ENCODE results near the gene CHDH. TPM values are rescaled to one million over a fixed set of nuclear protein-coding genes. Genes with fewer than 3 reads are reported as not detected.

CHDH gene
- polyA plus RNA-seq, 3 donors, result not detected

DNA sequence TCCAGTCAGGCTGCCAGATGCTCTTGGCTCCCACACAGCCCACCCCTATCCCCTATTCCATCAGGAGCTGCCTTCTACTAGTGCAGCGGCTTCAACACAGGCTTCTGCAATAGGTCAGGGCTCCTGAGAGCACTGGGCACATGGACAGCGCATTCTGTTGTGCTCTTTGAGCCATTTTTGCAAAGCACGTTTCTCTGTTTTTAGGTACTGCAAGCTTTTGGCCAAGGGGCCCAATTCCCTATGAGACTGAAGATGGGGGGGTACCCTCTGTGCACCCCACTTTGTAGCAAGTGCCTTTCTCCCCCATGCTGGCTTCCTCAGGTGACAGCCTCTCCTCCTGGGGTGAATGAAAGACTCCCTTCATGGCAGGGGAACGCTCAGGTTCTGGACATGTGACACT, 31.2 kb downstream of the CHDH start:
- Mint-ChIP-seq H3K9me3 (peaks cover 0 to 1% (median 0%) of the 10 kb centered on the region in 7 donors), H3K4me1 (no peaks in the 10 kb centered on the region), H3K36me3 (no peaks in the 10 kb centered on the region), H3K4me3 (no peak overlapping the region), H3K27ac (no peak overlapping the region), H3K27me3 (ENCODE audit: low read depth in 3 of 3) (peaks cover 8 to 21% (median 16%) of the 10 kb centered on the region in 3 donors)
- H3K27ac ChIP-seq (ENCODE audit: low read depth in 1 of 2, low read length in 2 of 2), result no peak overlapping the region
- no peaks in the 10 kb centered on the region for H3K36me3 ChIP-seq (replicated peaks in 1 of 2; ENCODE audit: control insufficient read depth in 1 of 2, insufficient read depth in 2 of 2, low read length in 2 of 2)
- no peaks in the 10 kb centered on the region for H3K4me1 ChIP-seq (ENCODE audit: control insufficient read depth in 1 of 2, insufficient read depth in 2 of 2, low read length in 2 of 2)
- H3K27me3 ChIP-seq (ENCODE audit: control insufficient read depth in 2 of 2, insufficient read depth in 2 of 2, low read length in 2 of 2), result peaks cover 0 to 8% of the 10 kb centered on the region in 2 donors
- TF ChIP-seq, protein P1, sequence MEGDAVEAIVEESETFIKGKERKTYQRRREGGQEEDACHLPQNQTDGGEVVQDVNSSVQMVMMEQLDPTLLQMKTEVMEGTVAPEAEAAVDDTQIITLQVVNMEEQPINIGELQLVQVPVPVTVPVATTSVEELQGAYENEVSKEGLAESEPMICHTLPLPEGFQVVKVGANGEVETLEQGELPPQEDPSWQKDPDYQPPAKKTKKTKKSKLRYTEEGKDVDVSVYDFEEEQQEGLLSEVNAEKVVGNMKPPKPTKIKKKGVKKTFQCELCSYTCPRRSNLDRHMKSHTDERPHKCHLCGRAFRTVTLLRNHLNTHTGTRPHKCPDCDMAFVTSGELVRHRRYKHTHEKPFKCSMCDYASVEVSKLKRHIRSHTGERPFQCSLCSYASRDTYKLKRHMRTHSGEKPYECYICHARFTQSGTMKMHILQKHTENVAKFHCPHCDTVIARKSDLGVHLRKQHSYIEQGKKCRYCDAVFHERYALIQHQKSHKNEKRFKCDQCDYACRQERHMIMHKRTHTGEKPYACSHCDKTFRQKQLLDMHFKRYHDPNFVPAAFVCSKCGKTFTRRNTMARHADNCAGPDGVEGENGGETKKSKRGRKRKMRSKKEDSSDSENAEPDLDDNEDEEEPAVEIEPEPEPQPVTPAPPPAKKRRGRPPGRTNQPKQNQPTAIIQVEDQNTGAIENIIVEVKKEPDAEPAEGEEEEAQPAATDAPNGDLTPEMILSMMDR (IDR thresholded peaks at IDR 0.05), result no peak
- no peaks in the 10 kb centered on the region for H4K20me1 ChIP-seq (ENCODE audit: insufficient read depth, low read length)
- H3K79me2 ChIP-seq (ENCODE audit: insufficient read depth, low read length), result no peaks in the 10 kb centered on the region
- WGBS (ENCODE audit: insufficient coverage), result no CpG with 5 or more reads among the region's 4 CpGs
- no peak overlapping the region for H3K9ac ChIP-seq (ENCODE audit: insufficient read depth, low read length, poor library complexity, severe bottlenecking)
- H3K4me3 ChIP-seq (replicated peaks in 1 of 3; ENCODE audit: low read depth in 2 of 3, low read length in 3 of 3), result no peak overlapping the region
- H3K9me3 ChIP-seq (replicated peaks in 1 of 2; ENCODE audit: control insufficient read depth in 1 of 2, insufficient read depth in 1 of 2, low read length in 2 of 2), result no peaks in the 10 kb centered on the region
- no peak overlapping the region for H2AFZ ChIP-seq (ENCODE audit: insufficient read depth, low read depth, low read length, poor library complexity, severe bottlenecking)
- intact Hi-C loops (cut with micrococcal nuclease), result no loop called here
- no peak for DNase-seq
- no peak overlapping the region for H3K4me2 ChIP-seq (replicated peaks; ENCODE audit: extremely low read depth, low read length, poor library complexity, severe bottlenecking)

- H4K20me1 ChIP-seq (ENCODE audit: insufficient read depth, low read length), result no peaks in the 10 kb centered on the region
- Mint-ChIP-seq H3K27me3 (ENCODE audit: low read depth in 3 of 3) (peaks cover 8 to 21% (median 16%) of the 10 kb centered on the region in 3 donors), H3K27ac (no peak overlapping the region), H3K9me3 (no peaks in the 10 kb centered on the region), H3K4me3 (no peak overlapping the region), H3K4me1 (no peaks in the 10 kb centered on the region), H3K36me3 (no peaks in the 10 kb centered on the region)
- no peaks in the 10 kb centered on the region for H3K4me1 ChIP-seq (ENCODE audit: control insufficient read depth in 1 of 2, insufficient read depth in 2 of 2, low read length in 2 of 2)
- H3K27ac ChIP-seq (ENCODE audit: low read depth in 1 of 2, low read length in 2 of 2), result no peak overlapping the region
- no peak overlapping the region for H3K4me3 ChIP-seq (replicated peaks in 1 of 3; ENCODE audit: low read depth in 2 of 3, low read length in 3 of 3)
- no peak overlapping the region for H3K9ac ChIP-seq (ENCODE audit: insufficient read depth, low read length, poor library complexity, severe bottlenecking)
- H3K4me2 ChIP-seq (replicated peaks; ENCODE audit: extremely low read depth, low read length, poor library complexity, severe bottlenecking), result no peak overlapping the region
- DNase-seq, result no peak
- intact Hi-C loops (cut with micrococcal nuclease), result no loop called here
- peaks cover 0 to 8% of the 10 kb centered on the region in 2 donors for H3K27me3 ChIP-seq (ENCODE audit: control insufficient read depth in 2 of 2, insufficient read depth in 2 of 2, low read length in 2 of 2)
- no peak overlapping the region for H2AFZ ChIP-seq (ENCODE audit: insufficient read depth, low read depth, low read length, poor library complexity, severe bottlenecking)
- 97% methylated on average over 10 of the region's 10 CpGs for WGBS (ENCODE audit: insufficient coverage)
- no peaks in the 10 kb centered on the region for H3K9me3 ChIP-seq (replicated peaks in 1 of 2; ENCODE audit: control insufficient read depth in 1 of 2, insufficient read depth in 1 of 2, low read length in 2 of 2)
- no peaks in the 10 kb centered on the region for H3K79me2 ChIP-seq (ENCODE audit: insufficient read depth, low read length)
- TF ChIP-seq, protein P1 (IDR thresholded peaks at IDR 0.05), result no peak
- no peaks in the 10 kb centered on the region for H3K36me3 ChIP-seq (replicated peaks in 1 of 2; ENCODE audit: control insufficient read depth in 1 of 2, insufficient read depth in 2 of 2, low read length in 2 of 2)
Measured at GRCh38 chr3:53813876-53814275, 32.3 kb downstream of the CHDH start.
